Measurements from ENCODE around the gene SPAG16. TPM values are rescaled to one million over a fixed set of nuclear protein-coding genes. Genes with fewer than 3 reads are reported as not detected.
A peak's percentile ranks its signal among the peaks of the same experiment; 100 is the strongest.

SPAG16 gene
- 38.3 and 56.1 TPM in 2 replicates for total RNA-seq

GRCh38 chr2:213284105-213285090 lies at the start of gene SPAG16:
Gene SPAG16, plus strand, starts transcription at chr2:213284464.
- H3K4me3 ChIP-seq (ENCODE audit: low read depth, low read length) = peak within 1 kb of the TSS; percentile 86
- DNase-seq (ENCODE audit: low read depth) = peak; percentile 98
- TF ChIP-seq CTCF (IDR thresholded peaks at IDR 0.05; ENCODE audit: insufficient read depth, low read depth, low read length) = no peak

GRCh38 chr2:213234641-213235040 lies 49.6 kb upstream of the SPAG16 start:
- no peak for TF ChIP-seq CTCF (IDR thresholded peaks at IDR 0.05; ENCODE audit: insufficient read depth, low read depth, low read length)
- DNase-seq (ENCODE audit: low read depth) = no peak
- no peak overlapping the region for H3K4me3 ChIP-seq (ENCODE audit: low read depth, low read length)

- TF ChIP-seq CTCF (IDR thresholded peaks at IDR 0.05; ENCODE audit: insufficient read depth, low read depth, low read length) = no peak
- DNase-seq (ENCODE audit: low read depth) = no peak
Observed at GRCh38 chr2:213235741-213236140, 48.5 kb upstream of the SPAG16 start.

GRCh38 chr2:213237251-213237650 lies 47.0 kb upstream of the SPAG16 start:
- TF ChIP-seq CTCF (IDR thresholded peaks at IDR 0.05; ENCODE audit: insufficient read depth, low read depth, low read length) = no peak
- DNase-seq (ENCODE audit: low read depth) = no peak
- no peak overlapping the region for H3K4me3 ChIP-seq (ENCODE audit: low read depth, low read length)

More at GRCh38 chr2:213235741-213236140, 48.5 kb upstream of the SPAG16 start:
- H3K4me3 ChIP-seq (ENCODE audit: low read depth, low read length) = no peak overlapping the region

GRCh38 chr2:213237787-213238186 lies 46.5 kb upstream of the SPAG16 start:
- H3K4me3 ChIP-seq (ENCODE audit: low read depth, low read length) = no peak overlapping the region
- no peak for DNase-seq (ENCODE audit: low read depth)

GRCh38 chr2:213238753-213239495 lies 45.3 kb upstream of the SPAG16 start:
- no peak for TF ChIP-seq CTCF (IDR thresholded peaks at IDR 0.05; ENCODE audit: insufficient read depth, low read depth, low read length)
- H3K4me3 ChIP-seq (ENCODE audit: low read depth, low read length) = no peak overlapping the region
- peak; percentile 51 for DNase-seq (ENCODE audit: low read depth)

More at GRCh38 chr2:213237787-213238186, 46.5 kb upstream of the SPAG16 start:
- no peak for TF ChIP-seq CTCF (IDR thresholded peaks at IDR 0.05; ENCODE audit: insufficient read depth, low read depth, low read length)

All from fibroblast of villous mesenchyme (primary cell).